Fibroblast of villous mesenchyme (primary cell): ENCODE measurements around the gene PHLPP1. TPM values are rescaled to one million over a fixed set of nuclear protein-coding genes. Genes with fewer than 3 reads are reported as not detected.

Source experiments
- DNase-seq: peaks from one replicate; pipeline ENCODE4 v3.0.0-alpha.2; 2010; ENCODE audit warnings: low read depth
- H3K4me3 ChIP-seq: 2 replicates; pipeline ENCODE4 v1.5.1; 2011; ENCODE audit warnings: low read depth, mild to moderate bottlenecking, low read length
- CTCF ChIP-seq: IDR thresholded peaks from 2 replicates; pipeline ENCODE4 v1.5.1; 2012; ENCODE audit warnings: low read depth, mild to moderate bottlenecking, low read length; ENCODE audit not compliant: insufficient read depth
- total RNA-seq: library from RNA; depleted of rRNA; stranded (reverse); fragments of >200 nt; gene quantifications from 2 replicates; pipeline ENCODE4 v1.2.3, GENCODE V29; 2012

The PHLPP1 gene
- total RNA-seq, 1 donor = 4.7 TPM

DNA sequence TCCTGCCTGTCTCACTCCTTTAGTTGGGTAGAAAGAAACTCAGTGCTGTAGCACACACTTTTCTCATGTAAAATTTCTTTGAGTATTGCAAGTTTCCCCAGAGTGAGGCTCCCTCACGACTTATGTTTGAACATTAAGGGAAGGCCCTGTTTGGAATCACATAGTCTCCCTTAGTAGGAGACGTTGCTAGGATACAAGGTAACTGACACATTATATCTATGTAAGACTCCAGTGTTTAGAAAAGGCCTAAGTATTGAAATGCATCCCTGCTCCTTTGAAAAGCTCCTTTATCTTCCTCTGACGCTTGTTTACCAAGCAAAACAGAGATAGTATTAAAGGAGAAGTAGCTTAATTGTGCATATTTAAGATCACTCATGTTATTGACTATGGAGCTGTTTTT lies 248.2 kb downstream of the PHLPP1 start:
- TF ChIP-seq CTCF = no peak
- DNase-seq = peak; percentile 32
- H3K4me3 ChIP-seq = no peak overlapping the region

DNA sequence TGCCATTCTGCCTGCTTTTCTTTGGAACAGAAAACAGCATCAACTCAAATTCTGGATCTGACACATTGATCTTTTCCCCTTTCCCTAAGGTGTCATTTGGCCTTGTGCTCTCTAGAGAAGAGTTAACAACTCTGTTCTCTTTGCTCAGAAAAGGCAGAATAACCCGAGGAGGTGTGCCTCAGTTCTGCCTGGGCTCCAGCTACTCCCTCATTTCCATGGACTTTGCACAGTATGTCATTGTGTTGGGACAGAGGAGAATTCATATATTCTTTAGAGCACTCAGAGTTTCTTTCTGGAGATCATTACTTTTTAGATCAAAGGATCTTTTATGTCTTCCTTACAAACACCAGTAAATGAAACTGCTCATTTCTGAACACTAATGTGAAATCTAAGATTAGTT lies 249.1 kb downstream of the PHLPP1 start:
- no peak for TF ChIP-seq CTCF
- DNase-seq = no peak
- no peak overlapping the region for H3K4me3 ChIP-seq

DNA sequence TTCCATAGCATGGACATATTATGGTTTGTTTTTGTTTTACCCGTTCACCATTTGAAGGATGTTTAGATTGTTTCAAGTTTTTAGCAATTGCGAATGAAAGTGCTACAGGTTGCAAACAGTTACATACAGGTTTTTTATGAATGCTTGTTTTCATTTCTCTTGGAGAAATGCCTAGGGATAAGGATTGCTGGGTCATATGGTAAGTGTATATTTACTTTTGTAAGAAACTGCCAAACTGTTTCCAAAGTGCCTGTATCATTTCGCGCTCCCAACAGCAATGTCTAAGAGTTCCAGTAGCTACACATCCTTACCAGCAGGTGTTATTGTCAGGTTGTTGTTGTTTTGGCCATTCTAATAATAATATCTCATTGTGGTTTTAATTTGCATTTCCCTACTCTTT lies 251.7 kb downstream of the PHLPP1 start:
- DNase-seq = no peak
- H3K4me3 ChIP-seq = no peak overlapping the region
- TF ChIP-seq CTCF = no peak

DNA sequence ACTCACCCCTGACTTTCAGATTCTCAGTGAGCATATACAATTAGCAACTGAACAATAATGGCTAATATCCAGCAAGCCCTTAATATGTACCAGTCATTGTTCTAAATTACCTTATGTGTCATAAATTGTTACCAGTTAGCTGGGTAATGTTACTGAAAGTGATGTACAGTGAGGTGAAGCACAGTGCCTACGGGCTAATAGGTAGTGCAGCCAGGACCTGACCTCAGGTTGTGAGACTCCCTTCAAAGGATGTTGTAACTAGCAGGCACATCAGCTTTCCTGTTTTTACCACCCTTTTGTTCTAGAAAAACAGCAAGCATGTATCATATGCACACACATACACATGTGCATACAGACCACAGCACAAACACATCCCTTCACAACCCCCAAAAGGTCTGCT lies 258.3 kb downstream of the PHLPP1 start:
- no peak for TF ChIP-seq CTCF

DNA sequence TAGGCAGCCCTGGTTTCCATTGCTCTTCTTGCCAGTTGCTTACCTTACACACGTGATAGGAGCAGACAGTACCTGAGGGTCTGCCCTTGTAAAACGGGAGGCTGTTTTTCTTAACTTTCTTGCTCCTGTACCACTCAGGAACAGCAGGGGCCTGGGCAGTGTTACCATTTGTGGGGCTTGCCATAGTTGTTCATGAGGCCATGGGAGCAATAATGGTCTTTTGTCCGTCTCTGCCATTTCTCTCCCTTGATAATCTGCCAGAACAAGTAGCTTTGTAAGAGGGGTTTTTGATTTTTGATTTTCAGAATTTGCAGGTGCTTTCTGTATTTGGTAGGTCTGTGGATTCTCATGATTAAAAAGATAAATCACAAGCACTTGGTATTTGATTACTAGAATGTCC lies 259.0 kb downstream of the PHLPP1 start:
- TF ChIP-seq CTCF = no peak
- no peak for DNase-seq
- H3K4me3 ChIP-seq = no peak overlapping the region

More for the DNA sequence above, 258.3 kb downstream of the PHLPP1 start:
- DNase-seq = no peak
- H3K4me3 ChIP-seq = no peak overlapping the region

DNA sequence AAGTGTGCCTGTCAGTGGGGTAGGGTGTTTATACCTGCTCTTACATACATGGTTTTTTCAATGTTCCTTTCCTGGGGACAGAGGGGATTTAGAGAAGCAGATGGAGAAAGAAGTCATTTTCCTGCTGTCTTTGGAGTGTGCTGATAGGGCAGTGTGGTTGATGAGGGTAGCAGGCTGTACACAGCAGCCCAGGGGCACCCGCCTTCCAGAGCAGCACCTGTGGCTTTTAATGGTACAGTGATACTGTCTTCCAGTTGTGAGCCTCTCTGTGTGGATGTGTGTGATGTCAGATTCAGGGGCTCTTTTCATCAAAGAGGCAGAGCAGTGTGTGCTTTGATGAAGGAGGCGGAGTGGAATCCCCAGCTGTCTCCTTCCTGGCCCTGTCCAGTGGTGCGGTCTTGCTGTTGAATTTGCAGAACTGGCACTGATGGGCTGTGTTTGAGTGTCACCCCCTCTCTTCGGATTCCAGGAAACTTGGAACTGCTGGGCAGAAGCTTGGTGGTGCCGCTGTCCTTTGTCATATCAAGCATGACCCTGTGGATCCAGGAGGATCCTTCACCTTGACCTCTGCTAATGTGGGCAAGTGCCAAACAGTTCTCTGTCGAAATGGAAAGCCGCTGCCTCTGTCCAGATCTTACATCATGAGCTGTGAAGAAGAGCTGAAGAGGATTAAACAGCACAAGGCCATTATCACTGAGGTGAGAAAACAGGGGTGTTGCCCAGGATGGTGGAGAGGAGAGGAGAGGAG lies 259.8 kb downstream of the PHLPP1 start:
- no peak for DNase-seq
- no peak for TF ChIP-seq CTCF
- no peak overlapping the region for H3K4me3 ChIP-seq

DNA sequence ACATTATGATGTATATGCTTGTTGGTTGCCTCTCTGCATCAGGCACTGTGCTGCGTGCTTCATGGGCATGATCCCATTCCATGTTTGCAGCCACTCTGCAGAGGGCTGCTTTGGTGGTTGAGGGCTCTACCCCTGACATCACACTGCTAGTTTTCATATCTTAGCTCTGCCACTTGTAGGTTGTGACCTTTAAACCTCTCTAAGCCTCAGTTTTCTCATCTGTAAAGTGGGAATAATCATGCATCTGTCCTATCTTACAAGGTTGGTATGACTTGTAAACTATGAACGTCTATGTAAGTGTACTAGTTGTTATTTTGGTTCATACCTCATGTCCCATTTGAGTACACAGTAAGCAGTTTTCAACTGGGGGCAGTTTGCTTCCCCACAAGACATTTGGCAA lies 260.4 kb downstream of the PHLPP1 start:
- no peak overlapping the region for H3K4me3 ChIP-seq
- DNase-seq = no peak
- TF ChIP-seq CTCF = no peak
